ENCODE data around the gene VDAC2. TPM values are rescaled to one million over a fixed set of nuclear protein-coding genes. Genes with fewer than 3 reads are reported as not detected.

Gene VDAC2
- polyA plus RNA-seq, 4 donors, result 220 to 268 (median 250) TPM

DNA sequence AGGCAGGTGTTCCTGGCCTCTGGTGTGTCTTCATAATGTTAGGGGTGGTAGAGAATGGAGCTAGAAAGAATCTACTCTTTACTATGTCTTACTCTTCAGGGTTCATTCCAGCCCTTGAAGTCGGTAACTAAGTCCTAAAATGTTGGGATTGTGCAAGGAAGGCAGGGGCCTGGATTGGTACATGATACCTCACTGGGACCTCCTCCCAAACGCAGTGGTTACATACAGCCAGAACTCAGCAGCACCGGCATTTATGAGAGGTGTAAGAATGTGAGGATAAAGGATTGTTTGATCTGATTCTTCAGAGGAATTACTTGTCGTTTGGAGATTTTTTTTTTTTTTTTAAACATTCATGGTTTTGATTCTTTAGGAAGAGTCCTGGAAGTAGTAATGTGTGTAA lies 18.2 kb downstream of the VDAC2 start:
- no peak for DNase-seq (ENCODE audit: low read depth in 4 of 4, low spot score in 3 of 4)

DNA sequence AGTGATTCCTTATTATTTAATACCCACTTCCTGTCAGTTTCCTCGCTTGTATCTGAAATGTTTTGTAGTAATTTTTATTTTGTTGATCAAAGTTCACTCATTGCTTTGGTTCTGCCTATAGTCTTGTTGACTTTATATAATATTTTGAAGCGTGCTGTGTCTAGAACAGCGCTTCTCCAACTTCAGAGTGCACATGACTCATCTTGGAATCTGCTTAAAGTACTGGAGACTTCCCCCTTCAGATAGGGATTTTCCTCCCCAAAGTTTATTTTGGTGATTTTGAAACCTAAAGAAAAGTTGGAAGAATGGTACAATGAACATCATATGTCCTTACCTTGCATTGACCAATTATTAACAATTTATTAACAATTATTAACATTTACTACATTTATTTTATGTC lies 19.4 kb downstream of the VDAC2 start:
- no peak for DNase-seq (ENCODE audit: low read depth in 4 of 4, low spot score in 3 of 4)

DNA sequence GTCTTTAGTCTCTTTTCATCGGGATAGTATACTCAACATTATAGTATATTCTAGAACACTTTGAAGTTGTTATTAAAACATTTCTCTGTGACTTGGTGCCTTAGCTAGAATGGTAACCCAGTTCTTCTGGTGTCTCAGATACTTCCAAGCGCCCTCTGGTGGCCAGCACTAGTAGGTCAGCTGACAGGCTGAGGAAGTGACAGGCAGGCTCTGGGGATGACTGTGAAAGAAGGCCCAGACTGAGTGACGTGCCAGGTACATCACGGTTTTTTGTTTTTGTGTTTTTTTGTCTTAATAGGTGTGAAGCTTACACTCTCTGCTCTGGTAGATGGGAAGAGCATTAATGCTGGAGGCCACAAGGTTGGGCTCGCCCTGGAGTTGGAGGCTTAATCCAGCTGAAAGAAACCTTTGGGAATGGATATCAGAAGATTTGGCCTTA lies 20.0 kb downstream of the VDAC2 start:
- DNase-seq (ENCODE audit: low read depth in 4 of 4, low spot score in 3 of 4), result peak in 2 of 4 donors; percentile 70 to 71

DNA sequence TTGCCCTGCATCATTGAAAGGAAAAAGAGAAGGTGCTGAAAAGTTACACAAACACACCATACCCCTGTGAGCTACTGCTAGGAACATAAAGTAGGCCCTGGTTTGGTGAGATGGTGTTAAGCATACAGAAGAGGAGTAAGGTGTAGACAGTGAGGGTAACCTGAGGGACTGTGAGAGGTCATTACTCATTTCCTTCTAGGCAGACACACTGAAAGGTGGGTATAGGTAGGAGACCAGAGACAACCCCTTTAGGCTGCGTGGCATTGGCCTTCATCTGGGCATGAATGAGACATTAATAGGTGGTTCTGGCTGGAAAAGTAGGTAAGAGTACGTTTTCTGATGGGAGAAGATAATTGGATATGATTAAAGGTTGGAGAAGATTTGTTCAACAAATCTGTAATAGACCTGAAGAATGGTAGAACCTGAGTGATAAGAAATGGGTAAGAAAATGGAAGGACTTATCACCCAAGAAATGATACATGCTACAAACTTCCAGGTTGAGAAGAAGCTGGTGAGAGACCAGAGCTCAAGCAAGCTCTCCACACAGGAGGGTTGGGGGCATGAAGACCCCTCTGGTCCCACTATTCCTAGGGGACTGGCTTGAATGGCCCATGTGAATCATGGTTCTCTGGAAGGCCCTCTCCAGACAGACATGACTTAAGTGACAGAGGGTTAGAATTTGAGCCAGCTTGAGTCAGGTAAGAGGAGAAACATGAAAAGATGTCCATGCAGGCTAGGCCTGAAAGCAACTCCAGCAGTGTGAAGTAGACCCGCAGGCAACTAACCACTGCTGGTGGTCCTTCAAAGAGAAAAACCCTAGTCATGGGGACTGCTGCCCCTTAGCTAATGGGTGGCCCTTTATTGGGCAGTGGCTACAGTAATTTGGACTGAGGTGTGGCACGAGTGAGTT lies 21.3 kb downstream of the VDAC2 start:
- DNase-seq (ENCODE audit: low read depth in 4 of 4, low spot score in 3 of 4), result no peak

DNA sequence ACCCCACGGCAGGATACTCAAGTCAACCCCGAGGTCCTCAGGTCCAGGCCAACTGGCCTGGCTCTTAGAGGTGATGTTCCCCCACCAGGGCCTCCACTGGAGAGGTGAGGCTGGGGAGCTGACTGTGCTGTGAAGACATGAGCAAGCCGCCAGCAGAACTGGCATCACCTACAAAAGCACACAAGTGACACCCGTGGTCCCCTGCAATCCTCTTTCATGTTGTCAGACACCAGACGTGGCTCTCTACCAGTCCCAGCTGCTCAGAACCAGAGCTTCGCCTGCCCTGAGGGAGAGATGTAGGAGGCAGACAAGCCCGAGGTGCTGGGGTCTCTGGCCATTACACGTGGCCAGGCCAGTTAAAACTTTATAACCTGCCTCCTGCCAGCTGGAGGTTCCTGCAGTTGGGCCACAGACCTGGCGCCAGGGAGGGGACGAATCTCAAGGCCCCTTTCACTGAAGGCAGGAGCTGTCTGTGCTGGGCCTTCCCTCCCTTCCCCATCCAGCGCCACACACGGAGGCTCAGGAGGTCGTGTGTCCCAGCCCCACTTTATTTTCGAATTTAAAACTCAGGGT lies 22.9 kb downstream of the VDAC2 start:
- DNase-seq (ENCODE audit: low read depth in 4 of 4, low spot score in 3 of 4), result no peak

DNA sequence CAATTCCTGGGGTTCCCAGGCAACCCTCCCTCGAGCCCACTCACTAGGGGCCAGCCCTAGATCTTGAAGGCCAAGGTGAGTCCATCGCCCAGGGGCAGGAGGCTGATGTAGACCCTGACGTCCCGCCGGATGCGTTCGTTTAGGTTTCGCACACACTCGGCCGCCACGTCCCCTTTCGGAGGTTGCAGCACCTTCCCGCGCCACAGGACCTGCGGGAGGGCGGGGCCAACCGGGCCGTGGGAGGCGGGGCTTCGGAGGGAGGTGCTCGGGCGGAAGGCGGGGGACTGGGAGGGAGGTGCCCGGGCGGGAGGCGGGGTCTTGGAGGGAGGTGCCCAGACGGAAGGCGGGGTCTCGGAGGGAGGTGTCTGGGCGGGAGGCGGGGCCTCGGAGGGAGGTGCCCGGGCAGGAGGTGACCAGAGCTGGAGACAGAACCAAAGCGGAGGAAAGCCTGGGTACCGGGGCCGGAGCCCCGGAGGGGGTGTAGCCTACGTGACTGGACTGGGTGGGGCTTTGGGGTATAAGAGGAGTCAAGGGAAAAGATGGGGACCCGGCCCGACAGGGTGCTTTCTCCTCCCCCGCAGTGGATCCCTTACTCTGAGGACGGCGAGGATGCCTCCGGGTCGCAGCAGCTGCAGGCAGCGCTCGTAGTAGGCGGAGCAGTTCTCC lies 23.6 kb downstream of the VDAC2 start:
- DNase-seq (ENCODE audit: low read depth in 4 of 4, low spot score in 3 of 4), result peak in 3 of 4 donors; percentile 65 to 75 (median 67)

DNA sequence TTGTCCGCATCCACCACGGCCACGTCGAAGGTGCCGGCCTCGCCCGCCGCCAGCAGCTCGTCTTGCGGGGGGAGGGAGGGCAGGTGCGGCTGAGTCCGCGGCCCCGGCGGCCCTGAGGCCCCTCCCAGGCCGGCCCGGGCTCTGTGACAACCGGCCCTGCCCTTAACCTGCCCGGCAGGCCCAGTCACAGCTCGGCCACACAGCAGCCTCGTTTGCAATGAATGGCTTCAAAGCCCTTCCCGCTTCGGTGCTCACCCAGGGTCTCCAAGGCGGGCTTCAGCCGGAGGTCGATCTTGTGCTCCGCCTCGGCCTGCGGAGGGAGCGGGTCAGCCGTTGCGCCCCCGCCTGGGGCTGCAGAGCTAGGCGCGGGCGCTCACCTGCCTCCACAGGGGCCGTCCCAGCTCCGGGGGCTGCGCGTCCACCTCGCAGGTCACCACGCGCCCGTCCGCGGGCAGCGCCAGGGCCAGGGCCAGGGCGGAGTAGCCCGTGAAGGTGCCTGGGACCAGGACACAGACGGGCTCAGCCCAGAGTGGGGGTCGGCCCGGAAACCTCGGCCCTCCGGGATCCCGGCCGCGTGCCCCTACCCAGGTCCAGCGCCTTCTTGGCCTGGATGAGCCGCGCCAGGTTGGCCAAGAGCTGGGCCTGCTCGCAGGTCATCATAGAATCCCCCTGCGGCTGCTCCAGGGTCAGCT lies 24.2 kb downstream of the VDAC2 start:
- no peak for DNase-seq (ENCODE audit: low read depth in 4 of 4, low spot score in 3 of 4)

DNA sequence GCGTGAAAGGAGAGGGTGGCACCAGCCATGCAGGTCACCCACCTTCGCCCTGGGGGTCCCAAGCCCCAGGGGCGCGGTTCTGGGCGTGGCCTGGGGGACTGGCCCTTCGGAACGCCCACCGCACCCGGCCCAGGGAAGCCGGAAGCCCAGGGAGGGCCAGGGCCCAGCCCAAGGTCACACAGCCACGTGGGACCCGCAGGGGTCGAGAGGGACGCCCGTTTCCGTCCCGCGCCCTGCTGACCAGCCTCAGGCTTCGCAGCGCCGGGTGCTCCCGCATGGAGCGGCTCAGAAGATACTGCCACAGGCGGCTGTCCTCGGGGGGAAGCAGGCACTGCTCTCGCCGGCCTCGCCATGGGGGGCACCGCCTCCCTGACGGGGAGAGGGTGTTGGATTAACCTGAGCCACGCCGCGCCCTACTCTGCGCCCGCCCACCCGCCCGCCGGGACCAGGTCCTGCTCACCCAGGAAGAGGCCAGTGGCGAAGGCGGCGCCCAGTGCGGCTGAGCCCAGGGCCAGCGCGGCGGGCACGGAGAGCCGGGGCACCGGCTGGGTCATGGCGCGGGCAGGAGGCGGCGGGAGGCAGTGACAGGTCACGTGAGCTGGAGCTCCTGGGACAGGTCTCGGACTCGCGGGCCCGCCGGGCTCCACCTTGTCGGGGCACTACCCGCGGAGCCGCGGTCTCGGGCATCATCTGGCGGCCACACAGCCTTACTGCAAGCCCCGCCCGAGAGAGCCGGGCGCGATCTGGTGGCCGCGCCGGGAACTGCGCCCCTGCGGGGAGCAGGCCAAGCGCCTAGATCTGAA lies 25.0 kb downstream of the VDAC2 start, which contains the start of gene COMTD1:
COMTD1 (minus strand) TSS at position 583 of the 803 bp plus-strand sequence; CDS start at position 554, 29 bp downstream.
- peak; percentile 71 to 83 (median 76) for DNase-seq (ENCODE audit: low read depth in 4 of 4, low spot score in 3 of 4)

DNA sequence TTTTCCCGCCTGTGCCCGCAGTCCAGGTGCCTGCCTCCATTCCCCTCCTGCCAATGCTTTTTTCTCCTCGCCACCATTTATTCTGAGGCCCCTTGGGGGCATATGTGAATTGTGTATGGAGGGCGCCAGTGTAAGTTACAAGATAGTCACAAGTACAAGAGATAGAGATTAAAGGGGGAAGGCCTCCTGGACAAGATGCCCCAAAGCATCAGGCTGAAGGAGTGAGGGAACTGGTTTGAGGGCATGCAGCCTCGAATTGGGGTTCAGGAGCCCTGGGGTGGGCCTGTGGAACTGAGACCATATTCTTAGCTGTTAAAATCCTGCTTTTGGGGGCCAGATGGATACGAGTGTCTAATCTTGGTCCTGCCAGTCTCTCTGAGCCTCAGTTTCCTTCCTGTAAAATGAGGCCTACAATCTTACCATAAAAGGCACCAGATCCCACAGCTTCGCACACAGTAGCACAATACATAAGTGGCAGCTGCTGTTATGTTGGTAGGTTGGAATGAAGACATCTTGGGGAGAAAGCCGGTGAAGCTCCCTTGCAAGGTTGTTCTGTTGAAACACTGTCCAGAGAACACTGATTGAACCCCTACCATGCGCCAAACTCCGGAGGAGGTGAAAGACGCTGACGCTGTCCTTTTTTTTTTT lies 25.7 kb downstream of the VDAC2 start:
- DNase-seq (ENCODE audit: low read depth in 4 of 4, low spot score in 3 of 4), result no peak

DNA sequence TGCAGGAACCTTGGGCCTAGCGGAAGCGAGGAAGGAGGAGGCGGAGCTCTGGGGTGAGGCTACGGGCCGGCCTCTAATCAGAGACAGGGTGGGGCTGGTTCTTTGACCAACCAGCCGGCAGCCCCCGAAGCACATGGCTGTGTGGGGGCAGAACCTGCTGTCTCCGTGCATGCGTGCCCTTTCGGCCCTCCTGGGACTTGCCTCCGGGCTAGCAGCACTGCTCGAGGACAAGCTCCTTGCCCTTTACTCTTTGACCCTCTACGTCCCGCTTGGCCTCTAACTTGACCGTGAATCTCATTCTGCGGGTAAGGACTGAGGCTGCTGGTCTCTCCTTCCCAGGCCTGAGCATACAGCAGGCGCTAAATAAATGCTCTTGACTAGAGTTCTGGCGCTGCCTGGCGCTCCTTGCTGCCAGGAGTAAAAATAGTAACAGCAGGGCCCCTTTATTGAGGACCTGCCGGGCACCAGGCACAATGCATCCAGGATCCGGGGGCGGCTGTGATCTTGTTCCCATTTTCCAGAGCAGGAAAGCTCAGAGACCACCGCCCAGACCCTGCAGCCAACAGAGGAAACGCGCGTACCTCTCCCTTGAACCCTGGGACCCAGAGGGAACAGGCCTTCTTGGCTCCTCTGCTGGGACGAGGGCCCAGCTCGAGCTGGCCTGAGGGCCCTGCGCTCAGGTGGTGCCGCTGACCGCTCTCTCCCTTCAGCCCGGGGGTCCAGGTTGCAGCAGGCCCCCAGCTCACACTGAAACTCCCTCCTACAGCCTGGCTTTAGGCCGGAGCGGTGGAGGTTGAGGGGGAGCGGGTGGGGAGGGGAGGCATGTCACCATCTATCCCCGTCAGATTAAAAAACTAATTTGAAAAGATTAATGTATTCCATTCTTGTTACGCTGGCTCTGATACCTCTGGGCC lies 27.8 kb downstream of the VDAC2 start:
- DNase-seq (ENCODE audit: low read depth in 4 of 4, low spot score in 3 of 4), result no peak

DNA sequence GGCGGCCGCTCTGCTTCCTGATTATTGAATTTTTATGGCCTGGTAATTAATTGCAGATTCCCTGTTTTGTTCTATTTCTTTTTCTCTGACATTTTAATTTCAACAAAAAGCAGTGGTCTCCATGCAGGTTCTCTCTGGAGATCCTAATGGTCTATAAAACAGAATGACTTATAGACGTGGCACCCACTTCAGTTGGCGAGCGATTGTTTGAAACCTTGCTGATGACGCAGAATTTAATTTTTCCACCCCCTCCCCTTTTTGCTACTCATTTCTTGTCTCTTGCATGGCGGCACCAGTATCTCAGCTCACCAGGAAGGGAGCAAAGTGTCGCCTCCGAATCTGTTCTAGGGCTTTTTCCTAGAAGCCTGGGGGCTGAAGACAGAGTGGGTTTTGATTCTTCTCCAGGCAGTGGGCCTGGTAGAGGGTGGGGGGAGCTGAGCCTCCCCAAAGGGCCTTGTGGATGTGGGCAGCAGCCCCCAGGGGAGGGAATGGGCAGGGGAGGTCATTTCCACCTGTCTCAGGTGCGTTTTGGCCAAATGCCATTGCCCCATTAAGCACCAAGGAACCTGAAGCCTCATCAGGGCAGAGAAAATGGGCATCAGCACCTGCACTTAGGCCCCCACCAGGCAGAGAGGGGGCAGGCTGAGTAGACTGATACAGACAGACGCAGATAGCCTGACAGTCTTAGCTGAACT lies 28.6 kb downstream of the VDAC2 start:
- DNase-seq (ENCODE audit: low read depth in 4 of 4, low spot score in 3 of 4), result no peak

DNA sequence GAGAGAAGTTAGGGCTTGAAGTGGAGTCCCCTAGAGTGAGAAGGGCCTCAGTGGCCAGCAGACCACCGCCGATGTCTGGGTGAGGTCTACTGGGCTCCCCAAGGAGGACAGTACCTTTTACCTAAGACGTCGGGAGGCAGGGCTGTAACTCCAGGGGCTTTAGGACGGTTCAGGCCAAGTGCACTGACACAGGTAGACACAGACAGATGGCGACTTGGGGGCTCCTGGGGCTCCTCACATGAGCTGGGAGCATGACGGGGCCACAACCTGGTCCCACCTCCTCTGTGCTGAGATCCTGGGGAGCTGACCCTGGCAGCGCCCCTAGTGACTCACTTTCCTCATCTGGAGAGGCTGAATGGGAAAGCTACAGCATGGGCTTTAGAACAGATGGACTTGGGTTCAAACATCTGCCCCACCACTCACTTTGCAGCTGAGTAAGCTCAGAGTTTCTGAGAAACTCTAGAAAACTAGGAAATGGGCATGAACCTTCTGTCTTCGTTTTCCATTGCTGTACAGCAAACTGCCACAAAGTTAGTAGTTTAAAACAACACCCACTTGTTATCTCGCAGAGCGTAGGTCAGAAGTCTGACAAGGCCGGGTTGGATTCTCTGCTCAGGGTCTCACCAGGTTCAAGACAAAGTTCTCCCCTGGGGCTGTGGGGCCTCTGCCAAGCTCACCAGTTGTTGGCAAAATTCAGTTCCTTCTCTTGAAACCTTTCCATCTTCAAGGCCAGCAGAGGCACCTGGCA lies 29.9 kb downstream of the VDAC2 start:
- DNase-seq (ENCODE audit: low read depth in 4 of 4, low spot score in 3 of 4), result no peak

DNA sequence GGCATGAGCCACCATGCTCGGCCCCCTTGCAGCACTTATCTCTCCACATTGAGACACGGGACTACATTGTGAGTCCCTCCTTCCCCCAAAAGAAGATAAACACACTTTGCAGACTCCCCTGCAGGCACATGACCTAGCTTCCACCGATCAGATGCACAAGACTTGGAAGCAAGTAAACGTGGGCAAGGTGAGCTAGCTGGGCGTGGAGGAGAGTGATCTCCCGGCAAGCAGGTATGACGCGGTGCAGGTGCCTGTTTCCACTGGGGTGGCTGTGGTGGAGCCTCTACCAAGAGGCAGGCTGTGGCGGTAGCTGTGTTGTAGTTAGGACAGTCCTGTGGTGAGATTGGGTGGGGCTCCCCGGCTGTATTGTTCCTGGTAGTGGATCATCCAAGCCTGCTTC lies 32.8 kb downstream of the VDAC2 start:
- DNase-seq (ENCODE audit: low read depth in 4 of 4, low spot score in 3 of 4), result no peak

DNA sequence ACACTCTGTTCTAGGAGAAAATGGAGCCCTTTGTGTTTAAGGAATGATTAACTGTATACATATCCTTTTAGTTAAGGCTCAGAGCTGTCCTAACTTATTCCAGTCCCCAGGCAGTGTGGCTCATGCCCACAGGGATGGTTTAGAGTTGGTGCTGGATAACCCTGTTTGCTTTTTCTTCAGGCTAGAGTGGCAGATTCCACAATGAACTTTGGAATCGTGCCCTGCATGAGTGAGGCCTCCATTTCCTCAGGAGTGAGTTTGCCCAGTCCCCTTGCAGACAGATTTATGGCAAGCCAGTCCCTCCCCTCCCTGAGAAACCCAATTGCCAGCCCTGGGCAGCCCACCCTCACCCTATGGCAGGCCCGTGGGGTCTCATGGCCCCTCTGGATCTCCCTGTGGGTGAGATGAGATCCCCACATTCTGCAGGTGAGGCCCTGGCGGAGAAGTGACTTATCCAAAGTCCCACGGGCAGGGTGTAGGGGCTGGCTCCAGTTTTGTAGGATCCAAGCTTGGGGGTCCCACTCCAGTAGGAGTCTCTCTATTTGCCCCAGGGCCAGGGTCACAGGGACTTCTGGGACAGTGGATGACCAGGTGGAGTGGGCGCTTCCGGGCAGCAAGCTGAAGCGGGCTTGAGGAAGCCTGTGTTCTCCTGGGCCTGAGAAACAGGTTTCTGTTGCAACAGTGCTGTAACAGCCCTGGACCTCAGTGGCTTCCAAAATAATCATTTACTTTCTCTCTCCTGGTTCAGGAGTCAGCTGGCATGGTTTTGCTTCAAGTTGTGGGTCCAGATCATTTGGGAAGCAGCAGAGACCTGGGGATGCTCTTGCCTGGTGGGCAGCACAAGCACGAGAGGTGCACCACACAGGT lies 34.1 kb downstream of the VDAC2 start:
- DNase-seq (ENCODE audit: low read depth in 4 of 4, low spot score in 3 of 4), result no peak

DNA sequence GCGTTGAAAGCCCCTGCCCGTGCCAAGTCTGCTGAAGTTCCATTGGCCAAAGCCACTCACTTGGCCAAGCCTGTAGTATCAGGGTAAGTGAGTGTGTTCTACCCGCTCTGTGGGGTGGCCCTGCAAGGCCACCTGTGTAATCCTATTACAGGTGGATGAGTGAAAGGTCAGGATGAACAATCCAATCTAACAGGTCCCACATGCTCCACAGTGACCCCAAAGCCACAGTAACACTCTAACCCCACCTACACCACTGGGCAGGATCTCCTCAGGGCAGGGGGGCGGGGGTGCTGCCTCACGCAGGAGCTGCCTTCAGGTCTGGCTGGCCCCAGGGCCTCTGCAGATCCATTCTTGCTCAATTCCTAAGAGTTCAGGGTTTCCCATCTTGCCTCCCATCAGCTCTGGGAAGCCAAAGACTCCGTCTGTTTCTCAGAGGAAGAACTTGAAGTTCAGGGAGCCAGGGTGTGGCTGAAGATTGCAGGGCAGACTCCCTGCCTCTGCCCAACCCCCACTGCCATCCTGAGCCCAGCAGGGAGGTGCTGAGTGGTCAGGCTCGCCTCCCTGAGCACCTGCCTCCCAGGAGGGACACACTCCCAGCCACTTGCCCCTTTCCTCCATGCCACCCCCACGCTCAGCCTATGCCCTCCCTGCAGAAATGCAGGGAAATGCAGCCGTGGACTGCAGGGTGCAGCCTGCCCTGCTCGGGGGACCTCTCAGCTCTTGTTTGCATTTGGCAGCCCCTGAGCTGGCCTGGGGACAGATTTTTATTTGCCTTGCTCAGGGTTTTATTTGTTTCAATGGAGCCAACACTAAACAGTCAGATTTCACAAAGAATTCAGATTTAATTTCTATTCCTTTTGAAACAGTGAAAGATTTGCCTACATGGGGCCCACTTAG lies 35.0 kb downstream of the VDAC2 start:
- no peak for DNase-seq (ENCODE audit: low read depth in 4 of 4, low spot score in 3 of 4)
